NCI-H2227 treated with DMSO at 0.1 percent for 48 hours (cell line): ENCODE results near the gene NT5DC2.

ENCODE experiments used
- DNase-seq: peaks from one replicate; lab custom pipeline; 2025; lab: John Stamatoyannopoulos, UW

Gene NT5DC2

DNA sequence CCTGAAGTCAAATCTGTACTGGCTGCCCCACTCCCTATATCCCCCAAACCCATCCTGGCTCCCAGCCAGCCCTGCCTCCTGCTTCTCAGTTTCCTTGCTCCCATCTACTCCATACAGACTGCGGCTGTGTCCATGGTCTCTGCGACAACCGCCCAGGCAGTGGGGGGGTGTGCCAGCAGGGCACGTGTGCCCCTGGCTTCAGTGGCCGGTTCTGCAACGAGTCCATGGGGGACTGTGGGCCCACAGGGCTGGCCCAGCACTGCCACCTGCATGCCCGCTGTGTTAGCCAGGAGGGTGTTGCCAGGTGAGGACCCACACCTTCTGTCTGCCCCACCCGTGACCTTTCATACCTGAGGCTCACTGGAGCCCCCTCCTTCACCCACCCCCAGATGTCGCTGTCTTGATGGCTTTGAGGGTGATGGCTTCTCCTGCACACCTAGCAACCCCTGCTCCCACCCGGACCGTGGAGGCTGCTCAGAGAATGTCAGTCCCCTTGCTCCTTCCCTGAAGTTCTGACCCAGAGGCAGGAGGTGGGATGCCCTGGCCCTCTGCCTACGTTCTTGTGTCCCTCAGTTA is 23.8 kb downstream of the NT5DC2 start:
- no peak for DNase-seq

DNA sequence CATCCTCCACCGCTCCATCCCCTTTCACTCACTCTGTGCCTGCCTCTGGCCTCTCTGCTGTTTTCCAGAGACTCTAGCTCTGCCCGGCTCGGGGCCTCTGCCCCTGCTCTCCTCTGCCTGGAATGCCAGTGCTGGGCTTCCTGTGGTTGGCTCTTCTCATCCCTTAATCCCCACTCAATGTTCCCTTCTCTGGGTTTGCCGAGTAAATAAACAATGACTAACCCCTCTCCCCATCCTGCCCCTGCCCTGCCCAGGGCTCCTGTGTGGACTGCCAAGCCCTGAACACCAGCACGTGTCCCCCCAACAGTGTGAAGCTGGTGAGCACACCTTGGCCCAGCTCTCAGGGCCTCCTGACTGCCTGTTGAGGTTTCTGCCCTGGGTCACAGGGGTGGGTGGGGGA is 26.3 kb downstream of the NT5DC2 start:
- no peak for DNase-seq

DNA sequence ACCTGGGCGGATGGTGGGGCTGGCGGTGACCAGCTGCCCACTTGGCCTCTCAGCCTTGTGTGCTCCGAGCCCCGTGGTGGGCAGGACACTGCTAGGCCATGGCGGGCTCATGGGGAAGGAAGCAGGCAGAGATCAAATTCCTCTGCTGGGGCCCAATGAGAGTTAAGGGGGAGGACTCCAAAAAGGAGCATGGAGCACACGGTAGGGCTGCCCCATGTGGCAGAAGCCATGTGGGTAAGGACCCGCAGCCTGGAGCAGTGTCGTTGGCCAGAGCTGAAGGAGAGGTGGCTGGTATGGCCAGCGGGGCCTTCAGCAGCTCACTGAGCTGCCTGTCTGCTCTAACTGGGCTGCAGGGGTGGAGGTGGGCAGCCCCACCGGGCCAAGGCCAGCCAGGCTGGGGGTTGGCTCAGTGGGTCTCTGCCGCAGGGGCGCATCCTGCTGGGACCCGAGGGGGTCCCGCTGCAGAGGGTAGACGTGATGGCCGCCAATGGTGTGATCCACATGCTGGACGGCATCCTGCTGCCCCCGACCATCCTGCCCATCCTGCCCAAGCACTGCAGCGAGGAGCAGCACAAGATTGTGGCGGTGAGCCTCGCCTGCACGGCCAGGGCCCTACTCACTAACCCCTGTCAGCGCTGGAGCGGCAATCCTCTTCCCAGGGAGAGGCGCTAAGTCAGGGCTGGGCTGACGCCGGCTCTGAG is 27.2 kb downstream of the NT5DC2 start:
- DNase-seq, result no peak

DNA sequence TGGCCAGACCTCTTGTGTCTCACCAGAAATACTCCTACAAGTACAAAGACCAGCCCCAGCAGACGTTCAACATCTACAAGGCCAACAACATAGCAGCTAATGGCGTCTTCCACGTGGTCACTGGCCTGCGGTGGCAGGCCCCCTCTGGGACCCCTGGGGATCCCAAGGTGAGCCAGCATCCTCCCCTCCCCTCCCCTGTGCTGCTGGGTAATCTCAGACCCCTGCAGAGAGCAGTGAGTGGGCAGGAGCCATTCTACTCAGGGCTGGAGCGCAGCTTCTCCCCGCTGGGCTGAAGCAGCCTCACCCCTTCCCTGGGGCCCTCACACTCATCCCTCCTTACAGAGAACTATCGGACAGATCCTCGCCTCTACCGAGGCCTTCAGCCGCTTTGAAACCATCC is 28.7 kb downstream of the NT5DC2 start:
- no peak for DNase-seq

DNA sequence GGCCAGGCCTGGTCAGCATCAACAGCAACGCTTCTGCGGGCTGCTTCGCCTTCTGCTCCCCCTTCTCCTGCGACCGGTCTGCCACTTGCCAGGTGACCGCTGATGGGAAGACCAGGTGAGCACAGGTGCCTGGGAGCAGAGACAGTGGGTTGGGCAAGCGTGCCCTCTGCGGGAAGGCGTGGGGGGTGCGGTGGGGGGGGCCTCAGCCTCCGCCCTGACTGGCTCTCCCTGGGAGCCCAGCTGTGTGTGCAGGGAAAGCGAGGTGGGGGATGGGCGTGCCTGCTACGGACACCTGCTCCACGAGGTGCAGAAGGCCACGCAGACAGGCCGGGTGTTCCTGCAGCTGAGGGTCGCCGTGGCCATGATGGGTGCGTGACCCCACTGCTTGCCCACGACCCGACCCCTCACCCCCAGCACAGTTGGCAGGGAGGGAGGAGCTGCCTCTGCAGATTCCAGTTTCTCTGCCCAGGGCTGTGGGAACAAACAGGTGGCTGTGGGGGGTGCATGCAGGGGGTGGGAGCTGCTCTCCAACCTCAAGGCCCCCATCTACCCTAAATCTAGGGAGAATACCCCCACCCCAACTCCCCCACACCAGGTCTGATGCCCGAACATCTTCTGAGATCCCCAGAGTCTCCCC is 29.8 kb downstream of the NT5DC2 start:
- DNase-seq, result no peak

DNA sequence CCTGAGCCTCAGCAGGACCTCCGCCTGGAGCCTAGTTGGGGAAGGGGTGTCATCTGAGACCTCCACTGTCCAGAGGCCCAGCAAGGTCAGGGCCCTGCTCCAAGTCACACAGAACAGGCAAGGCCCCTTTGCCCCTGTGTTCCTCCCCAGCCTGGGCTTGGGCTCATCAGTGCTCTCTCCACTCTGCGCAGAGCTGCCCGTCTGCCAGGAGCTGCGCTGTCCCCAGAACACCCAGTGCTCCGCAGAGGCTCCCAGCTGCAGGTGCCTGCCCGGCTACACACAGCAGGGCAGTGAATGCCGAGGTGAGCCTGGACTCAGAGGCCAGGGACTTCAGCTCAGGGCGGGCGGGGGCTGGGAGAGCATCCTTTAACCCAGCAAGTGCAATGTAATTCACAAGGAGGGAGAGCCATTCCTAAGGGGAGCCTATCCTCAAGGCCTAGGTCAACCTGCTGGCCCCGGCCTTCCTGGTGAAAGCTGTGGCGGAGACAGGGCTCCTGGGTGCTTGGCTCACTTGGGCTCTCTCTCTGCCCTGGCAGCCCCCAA is 30.8 kb downstream of the NT5DC2 start:
- no peak for DNase-seq

DNA sequence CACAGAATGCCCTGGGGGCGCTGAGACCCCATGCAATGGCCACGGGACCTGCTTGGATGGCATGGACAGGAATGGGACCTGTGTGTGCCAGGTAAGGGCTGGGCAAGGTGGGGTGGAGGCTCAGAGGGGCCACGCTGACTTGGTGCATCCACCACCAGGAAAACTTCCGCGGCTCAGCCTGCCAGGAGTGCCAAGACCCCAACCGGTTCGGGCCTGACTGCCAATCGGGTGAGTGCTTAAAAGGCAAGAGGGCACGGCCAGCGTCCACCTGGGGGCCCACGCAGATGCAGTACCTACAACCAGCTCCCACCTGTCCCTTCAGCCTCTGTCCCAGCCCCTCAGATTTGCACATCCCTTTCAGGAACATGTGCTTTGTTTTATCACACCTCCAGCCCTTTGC is 31.7 kb downstream of the NT5DC2 start:
- no peak for DNase-seq

DNA sequence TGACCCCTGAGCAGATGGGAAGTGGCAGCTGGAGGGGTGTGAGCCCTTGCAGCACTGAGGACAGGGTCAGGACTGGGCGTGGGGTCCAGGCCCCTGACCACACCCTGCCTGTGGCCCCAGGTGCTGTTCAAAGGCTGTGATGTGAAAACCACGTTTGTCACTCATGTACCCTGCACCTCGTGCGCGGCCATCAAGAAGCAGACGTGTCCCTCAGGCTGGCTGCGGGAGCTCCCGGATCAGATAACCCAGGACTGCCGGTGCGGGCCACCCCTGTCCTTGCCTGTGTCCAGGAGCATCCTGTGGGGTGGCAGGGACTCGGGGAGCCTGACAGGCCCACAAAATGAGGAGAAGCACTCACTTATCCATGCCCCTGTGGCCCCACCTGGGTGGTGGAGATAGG is 32.6 kb downstream of the NT5DC2 start:
- DNase-seq, result no peak

DNA sequence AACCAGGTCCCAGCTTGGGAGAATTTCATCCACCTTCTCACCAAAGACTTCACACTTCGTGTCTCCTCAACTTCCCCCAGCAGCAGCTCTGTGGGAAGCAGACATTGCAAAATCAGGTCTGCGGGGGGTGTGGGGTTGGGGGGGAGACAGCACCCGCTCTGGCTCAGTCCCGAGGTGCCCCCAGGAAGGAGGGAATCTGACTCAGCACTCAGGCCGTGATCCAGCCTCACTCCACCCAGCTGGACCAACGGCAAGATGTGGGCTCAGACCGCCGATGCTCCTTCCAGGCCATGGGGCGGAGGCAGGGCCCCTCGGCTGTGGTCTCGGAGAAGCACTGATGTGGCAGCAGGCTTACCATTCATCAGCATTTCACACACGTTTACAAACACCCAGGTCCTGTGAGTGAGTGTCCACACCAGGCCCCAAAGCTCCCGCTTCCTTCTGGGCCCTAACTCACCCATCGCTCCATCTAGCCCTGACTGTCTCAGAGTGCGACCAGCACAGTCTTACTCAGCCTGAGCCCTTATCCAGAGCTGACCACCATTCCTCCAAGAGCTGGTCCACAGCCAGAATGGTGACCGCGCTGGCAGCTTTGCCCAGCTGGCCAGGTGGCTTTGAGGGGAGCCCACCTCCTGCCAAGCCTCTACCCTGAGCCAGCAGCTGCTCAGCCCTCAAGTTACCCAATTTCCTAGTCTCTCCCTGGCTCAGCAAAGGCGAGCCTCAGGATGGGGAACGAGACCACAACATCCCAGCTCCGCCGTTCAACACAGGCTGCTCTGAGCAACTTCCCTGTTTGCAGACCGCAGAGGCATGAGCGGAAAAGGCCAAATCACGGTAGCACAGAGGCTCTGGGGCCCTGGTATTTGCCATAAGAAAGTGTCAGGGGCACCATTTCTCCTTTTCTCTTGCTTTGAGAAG is 35.3 kb downstream of the NT5DC2 start:
- no peak for DNase-seq

DNA sequence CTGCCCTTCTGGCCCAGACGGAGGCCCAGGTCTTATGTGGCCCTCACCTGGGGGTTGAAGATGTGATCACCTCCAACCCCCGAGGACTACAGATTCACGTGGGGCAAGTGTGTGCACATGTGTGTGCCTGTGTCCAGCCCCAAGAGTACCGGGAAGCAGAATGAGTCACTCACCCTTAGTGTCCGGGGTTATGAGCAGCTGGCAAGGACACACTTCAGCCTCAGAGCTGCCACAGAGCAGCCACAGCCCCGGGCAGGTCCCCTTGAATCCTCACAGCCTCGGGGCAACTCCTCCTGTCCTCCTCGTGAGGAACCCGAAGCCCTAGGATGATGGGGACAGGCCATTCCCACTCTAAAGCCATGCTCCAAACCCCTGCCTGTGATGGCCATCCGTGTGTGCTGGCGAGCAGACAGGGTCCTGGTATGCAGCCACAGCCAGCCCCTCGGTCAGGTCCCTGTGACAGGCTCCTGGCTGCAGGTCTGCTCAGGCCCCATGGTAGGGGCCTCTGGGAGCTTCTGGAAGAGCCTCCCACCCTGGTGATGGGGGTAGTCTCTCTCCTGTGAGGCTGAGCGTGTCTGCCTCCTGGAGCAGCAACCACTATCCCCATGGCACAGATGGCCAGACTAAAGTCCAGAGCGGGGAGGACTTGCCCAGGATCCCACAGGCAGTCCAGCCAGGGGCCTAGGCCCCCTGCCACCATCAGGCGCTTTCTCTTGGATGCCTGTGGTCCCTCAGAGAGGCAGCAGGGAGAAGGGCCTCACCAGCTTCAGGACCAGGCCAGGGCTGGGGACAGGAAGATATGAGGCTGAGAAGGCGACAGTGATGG is 37.7 kb downstream of the NT5DC2 start:
- DNase-seq, result no peak

DNA sequence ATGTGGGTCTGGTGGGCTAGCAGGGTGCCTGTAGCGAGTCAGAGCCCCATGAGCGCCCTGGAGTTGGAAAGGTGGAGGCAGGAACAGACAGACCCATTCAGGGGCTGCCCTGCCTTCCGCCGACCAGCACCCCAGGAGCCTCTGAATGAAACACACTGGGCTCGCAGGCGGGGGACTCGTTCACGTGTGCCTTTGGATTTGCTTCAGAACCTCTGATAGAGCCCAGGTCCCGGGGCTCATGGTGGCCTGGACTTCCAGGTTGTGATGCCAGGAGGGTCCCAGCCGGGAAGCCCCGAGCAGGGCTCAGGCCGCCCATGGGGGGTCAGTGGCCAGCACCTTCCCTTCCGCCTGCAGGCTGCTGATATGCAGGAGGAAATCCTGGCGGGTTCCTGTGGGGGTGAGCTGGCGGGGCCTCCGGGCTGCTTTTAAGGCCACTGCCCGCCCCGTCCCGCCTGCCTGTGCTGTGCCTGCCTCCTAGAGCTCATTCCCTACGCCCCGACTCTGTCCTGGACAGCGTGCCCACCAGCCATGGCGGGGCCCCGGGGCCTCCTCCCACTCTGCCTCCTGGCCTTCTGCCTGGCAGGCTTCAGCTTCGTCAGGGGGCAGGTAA is 38.7 kb downstream of the NT5DC2 start, which contains the start of gene STAB1:
Gene STAB1 (plus strand): TSS at position 453 of the 610 bp plus-strand sequence. CDS start 76 bp downstream, at position 529.
- no peak for DNase-seq

DNA sequence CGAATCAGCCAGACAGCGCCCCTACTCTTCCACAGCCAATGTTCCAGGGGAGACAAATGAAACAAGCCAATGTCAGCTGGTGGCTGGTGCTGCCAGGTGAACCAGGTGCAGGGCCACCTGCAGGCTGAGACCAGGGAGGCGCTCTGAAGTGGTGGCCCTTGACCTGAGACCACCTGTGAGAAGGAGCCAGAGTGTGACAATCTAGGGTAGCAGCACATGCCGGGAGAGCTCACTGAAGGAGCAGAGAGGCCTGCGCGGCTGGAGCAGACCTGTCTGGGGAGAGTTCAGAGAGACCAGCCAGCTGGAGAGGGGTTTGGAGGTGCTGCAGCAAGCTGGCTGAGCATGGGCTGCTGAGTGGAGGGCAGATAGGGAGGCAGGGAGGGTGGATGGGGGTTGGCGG is 39.2 kb downstream of the NT5DC2 start:
- no peak for DNase-seq

DNA sequence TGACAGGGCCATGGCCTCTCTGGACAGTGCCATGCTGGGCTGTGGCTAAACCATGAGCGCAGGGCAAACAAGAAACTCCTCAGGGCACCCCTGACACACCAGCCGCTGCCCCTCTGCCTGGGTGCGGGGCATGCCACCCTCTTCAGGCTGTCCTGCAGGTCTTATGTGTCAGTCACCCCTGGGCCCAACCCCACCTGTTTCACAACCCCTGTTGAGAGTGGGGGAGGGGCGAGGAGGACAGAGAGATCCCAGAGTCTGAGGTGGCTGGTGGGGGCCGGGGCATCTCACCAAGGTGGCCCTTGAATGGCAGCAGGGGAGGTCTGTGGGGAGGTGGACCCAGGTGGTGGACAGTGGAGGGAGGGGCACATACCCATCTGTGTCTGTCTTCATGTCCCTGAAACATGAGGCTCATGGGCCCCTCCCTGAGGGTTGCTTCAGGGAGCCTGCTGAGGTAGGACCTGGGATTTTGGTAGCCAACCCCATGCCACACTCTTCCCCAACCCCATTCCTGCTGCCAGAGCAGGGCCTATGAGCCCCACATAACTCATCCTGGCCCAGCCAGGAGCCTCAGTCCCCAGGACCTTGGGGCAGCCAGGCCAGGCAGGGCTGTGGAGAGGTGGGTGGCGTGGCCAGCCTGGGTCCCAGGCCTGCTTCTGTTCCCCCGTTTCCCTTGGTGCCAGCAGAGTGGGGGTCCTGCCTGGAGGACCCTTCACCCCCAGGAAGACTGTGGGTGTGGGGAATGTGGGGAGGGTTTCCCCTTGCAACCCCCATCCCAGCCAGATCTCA is 40.2 kb downstream of the NT5DC2 start:
- no peak for DNase-seq

DNA sequence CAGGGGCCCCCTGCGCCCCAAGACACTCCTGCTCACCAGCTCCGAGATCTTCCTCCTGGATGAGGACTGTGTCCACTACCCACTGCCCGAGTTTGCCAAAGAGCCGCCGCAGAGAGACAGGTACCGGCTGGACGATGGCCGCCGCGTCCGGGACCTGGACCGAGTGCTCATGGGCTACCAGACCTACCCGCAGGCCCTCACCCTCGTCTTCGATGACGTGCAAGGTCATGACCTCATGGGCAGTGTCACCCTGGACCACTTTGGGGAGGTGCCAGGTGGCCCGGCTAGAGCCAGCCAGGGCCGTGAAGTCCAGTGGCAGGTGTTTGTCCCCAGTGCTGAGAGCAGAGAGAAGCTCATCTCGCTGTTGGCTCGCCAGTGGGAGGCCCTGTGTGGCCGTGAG is 41.6 kb downstream of the NT5DC2 start:
- no peak for DNase-seq

DNA sequence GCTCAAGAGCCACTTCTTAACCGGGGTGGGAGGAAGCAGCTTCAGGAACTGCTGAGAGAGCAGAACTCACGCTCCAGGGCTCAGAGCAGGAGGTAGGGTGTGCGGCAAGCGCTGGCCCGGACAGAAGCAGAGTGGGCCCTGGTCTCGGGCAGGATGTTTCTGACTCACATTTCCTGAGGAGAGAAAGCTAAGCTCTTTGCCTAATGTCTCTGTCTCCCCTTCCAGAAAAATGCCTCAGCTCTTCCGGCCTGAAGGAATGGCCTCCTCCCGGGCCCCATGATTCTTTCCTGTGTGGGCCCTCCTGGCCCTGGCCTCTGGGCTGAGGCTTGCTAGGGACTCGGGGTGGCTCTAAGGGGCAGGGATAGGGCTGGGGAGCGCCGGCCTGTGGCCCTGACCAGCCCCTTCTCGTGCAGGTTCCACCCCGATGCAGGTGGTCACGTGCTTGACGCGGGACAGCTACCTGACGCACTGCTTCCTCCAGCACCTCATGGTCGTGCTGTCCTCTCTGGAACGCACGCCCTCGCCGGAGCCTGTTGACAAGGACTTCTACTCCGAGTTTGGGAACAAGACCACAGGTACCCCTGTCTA is 42.6 kb downstream of the NT5DC2 start:
- DNase-seq, result no peak

DNA sequence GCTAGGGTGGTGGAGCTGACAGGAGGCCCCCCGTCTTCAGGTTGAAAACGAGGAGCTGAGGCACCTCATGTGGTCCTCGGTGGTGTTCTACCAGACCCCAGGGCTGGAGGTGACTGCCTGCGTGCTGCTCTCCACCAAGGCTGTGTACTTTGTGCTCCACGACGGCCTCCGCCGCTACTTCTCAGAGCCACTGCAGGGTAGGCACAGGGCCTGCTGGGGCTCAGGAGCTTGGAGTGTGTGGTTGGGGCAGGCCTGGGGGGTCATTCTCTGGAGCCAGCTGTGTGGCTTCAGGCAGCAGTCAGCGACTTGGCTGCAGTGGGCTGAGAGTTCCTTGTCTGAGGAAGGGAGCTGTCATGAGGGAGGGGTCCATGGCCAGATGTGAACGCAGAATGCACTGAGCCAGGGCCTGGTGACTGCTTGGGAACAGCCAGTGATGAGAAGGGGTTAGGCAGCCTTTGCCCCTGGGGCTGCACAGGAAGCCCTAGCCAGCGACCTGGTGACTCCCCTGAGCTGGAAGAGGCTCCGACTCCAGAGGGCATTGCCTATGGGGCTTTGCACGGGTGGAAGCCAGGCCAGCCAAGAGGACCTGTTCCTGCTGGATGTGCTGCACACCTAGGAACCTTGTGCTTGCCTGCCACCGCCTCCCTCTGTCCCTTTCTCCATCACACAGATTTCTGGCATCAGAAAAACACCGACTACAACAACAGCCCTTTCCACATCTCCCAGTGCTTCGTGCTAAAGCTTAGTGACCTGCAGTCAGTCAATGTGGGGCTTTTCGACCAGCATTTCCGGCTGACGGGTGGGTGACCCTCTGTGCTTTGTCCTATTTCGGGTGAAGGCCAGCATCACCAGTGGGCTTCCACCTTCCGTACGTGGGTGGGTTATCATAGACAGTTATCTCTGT is 43.4 kb downstream of the NT5DC2 start:
- no peak for DNase-seq

DNA sequence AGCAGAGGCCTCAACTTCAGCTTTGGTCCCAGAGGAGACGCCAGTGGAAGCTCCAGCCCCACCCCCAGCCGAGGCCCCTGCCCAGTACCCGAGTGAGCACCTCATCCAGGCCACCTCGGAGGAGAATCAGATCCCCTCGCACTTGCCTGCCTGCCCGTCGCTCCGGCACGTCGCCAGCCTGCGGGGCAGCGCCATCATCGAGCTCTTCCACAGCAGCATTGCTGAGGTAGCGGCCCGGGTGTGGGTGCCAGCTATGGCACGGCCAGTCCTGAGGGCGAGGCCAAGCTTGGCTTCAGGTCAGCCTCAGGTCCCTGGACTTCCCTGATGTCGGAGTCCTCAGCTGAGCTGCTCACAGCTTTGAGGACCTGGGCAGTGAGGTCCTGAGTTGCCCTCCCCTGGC is 44.2 kb downstream of the NT5DC2 start:
- no peak for DNase-seq

DNA sequence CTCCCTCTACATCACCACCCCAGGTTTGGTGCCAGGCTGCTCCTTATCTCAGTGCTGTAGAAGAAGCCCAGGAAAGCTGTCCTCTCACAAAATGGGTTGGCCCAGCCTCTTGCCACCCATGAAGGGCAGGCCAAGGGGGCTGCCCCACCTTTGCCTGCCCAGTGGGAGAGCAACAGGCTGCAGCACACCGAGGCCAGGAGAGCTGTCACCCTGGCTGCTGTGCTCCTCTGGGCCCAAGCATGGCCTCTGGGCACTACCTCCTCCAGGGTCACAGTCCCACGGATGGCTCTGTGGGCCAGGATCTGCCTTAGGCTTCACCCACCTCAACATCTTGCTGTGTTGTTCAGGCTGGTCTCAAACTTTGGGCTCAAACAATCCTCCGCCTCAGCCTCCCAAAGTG is 44.9 kb downstream of the NT5DC2 start:
- DNase-seq, result no peak
